HL-60 (cell line): Measurements from ENCODE around the gene LRRC46.

ENCODE experiments used
- DNase-seq, 2 experiments: peaks; one replicate each; pipeline ENCODE4 v3.0.0-alpha.2; 2010 to 2020; ENCODE audit warnings: low read depth in 1 of 2, low spot score in 1 of 2
- H3K27ac ChIP-seq: fragments of 250-450 bp; sonication (Bioruptor Pico); replicated peaks from 2 replicates; pipeline ENCODE4 v1.5.1; 2020; ENCODE audit warnings: mild to moderate bottlenecking, moderate library complexity
- H3K27me3 ChIP-seq: fragments of 250-450 bp; sonication (Bioruptor Pico); 2 replicates; pipeline ENCODE4 v1.5.1; 2021; ENCODE audit warnings: mild to moderate bottlenecking, moderate library complexity; ENCODE audit not compliant: insufficient read depth, poor library complexity, severe bottlenecking
- H3K4me3 ChIP-seq: replicated peaks from 2 replicates; pipeline ENCODE4 v1.5.1; 2011; ENCODE audit warnings: mild to moderate bottlenecking, control low read depth, low read length; ENCODE audit not compliant: insufficient read depth
- GABPA ChIP-seq: IDR thresholded peaks from 2 replicates; pipeline ENCODE4 v1.6.1; 2012; ENCODE audit warnings: low read depth
- POLR2AphosphoS5 ChIP-seq: IDR thresholded peaks from 2 replicates; pipeline ENCODE4 v1.6.1; 2012; ENCODE audit warnings: low read depth
- SPI1 ChIP-seq: IDR thresholded peaks from 2 replicates; pipeline ENCODE4 v1.6.1; 2012; ENCODE audit warnings: low read depth, mild to moderate bottlenecking, borderline replicate concordance
- TF ChIP-seq, protein P1 (sequence below): IDR thresholded peaks from 2 replicates; pipeline ENCODE4 v1.6.1; 2012; ENCODE audit warnings: low read depth; ENCODE audit not compliant: insufficient replicate concordance
- TF ChIP-seq, protein P2 (sequence below): IDR thresholded peaks from one replicate; pipeline ENCODE4 v1.5.1; 2011; ENCODE audit warnings: low read length, control low read depth, inconsistent platforms; ENCODE audit not compliant: insufficient read depth

Gene LRRC46

DNA sequence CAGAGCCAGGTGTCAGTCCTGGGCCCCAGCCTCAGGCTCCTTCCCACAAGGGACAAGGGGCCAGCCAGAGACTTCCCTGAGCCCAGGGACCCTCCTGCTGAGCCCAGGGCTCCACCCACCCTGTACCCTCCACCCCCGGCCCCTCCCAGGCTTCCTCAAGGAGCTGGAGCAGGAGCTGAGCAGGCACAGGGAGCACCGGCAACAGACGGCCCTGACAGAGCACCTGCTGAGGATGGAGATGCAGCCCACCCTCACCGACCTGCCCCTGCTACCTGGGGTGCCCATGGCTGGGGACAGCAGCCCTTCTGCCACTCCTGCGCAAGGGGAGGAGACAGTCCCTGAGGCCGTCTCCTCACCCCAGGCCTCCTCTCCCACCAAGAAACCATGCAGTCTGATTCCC, 5.1 kb downstream of the LRRC46 start:
- Histone ChIP-seq H3K27me3 (no peaks in the 10 kb centered on the region), H3K4me3 (no peak overlapping the region), H3K27ac (no peak overlapping the region)
- no peak for DNase-seq
- TF ChIP-seq, protein P1, sequence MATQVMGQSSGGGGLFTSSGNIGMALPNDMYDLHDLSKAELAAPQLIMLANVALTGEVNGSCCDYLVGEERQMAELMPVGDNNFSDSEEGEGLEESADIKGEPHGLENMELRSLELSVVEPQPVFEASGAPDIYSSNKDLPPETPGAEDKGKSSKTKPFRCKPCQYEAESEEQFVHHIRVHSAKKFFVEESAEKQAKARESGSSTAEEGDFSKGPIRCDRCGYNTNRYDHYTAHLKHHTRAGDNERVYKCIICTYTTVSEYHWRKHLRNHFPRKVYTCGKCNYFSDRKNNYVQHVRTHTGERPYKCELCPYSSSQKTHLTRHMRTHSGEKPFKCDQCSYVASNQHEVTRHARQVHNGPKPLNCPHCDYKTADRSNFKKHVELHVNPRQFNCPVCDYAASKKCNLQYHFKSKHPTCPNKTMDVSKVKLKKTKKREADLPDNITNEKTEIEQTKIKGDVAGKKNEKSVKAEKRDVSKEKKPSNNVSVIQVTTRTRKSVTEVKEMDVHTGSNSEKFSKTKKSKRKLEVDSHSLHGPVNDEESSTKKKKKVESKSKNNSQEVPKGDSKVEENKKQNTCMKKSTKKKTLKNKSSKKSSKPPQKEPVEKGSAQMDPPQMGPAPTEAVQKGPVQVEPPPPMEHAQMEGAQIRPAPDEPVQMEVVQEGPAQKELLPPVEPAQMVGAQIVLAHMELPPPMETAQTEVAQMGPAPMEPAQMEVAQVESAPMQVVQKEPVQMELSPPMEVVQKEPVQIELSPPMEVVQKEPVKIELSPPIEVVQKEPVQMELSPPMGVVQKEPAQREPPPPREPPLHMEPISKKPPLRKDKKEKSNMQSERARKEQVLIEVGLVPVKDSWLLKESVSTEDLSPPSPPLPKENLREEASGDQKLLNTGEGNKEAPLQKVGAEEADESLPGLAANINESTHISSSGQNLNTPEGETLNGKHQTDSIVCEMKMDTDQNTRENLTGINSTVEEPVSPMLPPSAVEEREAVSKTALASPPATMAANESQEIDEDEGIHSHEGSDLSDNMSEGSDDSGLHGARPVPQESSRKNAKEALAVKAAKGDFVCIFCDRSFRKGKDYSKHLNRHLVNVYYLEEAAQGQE = no peak
- TF ChIP-seq, protein P2, sequence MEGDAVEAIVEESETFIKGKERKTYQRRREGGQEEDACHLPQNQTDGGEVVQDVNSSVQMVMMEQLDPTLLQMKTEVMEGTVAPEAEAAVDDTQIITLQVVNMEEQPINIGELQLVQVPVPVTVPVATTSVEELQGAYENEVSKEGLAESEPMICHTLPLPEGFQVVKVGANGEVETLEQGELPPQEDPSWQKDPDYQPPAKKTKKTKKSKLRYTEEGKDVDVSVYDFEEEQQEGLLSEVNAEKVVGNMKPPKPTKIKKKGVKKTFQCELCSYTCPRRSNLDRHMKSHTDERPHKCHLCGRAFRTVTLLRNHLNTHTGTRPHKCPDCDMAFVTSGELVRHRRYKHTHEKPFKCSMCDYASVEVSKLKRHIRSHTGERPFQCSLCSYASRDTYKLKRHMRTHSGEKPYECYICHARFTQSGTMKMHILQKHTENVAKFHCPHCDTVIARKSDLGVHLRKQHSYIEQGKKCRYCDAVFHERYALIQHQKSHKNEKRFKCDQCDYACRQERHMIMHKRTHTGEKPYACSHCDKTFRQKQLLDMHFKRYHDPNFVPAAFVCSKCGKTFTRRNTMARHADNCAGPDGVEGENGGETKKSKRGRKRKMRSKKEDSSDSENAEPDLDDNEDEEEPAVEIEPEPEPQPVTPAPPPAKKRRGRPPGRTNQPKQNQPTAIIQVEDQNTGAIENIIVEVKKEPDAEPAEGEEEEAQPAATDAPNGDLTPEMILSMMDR = no peak
- TF ChIP-seq SPI1 (no peak), POLR2AphosphoS5 (no peak), GABPA (no peak)

DNA sequence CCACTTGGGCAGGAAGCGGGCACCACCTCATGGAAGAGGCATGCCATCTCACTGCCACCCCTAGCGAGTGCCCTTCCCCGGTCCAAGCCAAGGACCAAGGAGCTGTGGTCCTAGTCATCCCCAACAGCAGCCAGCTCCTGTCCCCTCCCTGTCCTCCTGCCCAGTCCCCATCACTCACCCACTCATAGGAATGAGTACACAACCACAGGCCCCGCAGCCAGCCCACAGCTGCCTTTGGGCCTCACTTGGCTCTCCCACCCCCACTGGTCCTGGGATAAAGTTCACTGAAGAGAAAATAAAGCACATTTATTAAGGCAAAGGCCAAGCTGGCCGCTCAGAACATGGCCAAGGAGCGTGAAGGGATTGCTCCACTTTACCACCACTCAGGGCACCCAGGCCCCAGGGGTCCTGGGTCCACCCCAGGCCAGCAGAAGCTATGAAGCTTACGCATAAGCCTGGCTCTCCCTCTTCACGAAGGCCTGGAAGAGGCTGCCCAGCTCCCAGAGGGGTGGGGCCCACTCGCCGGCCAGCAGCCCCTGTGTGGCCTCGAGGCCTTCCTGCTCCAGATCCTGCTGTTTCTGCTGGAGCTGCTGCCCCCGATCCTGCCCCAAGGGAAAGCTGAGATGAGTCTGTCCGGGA, 6.0 kb downstream of the LRRC46 start:
- no peak overlapping the region for H3K4me3 ChIP-seq
- DNase-seq = no peak
- no peaks in the 10 kb centered on the region for H3K27me3 ChIP-seq
- no peak overlapping the region for H3K27ac ChIP-seq
- TF ChIP-seq GABPA (no peak), POLR2AphosphoS5 (no peak), SPI1 (no peak)
- TF ChIP-seq, protein P1 = no peak
- TF ChIP-seq, protein P2 = no peak

DNA sequence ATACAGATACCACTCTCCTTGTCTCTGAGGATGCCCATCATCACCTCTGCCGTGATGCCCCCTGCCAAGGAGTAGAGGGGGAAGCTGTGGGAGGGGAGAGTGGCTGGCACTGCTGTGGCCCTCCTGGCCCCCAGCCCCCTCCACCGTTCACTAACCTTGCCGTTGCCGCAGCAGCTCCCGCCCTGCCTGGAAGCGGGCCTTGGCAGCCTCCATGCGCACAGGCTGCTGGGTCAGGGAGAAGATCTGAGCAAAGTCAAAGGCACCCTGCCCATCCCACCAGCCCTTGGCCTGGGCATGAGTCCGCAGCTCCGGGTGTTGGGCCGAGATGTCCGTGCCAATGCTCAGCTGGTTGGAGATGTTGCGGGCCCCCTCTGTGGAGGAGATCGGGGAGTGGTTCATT, 7.2 kb downstream of the LRRC46 start:
- DNase-seq = no peak
- Histone ChIP-seq H3K27ac (no peak overlapping the region), H3K27me3 (no peaks in the 10 kb centered on the region), H3K4me3 (no peak overlapping the region)
- no peak for TF ChIP-seq POLR2AphosphoS5
- no peak for TF ChIP-seq GABPA
- TF ChIP-seq SPI1 = no peak
- TF ChIP-seq, protein P1 = no peak
- TF ChIP-seq, protein P2 = no peak
